Mammary epithelial cell (primary cell): Measurements from ENCODE around the gene MRPS22.

Experiments
- CTCF ChIP-seq, 2 donors: IDR thresholded peaks in 1 of 2; conservative IDR thresholded peaks in 1 of 2; 2 replicates each; pipeline ENCODE4 v1.5.1; 2011 to 2012; ENCODE audit warnings: inconsistent platforms in 2 of 2, low read length in 2 of 2, mild to moderate bottlenecking in 2 of 2, control low read depth in 1 of 2, low read depth in 1 of 2; ENCODE audit not compliant: insufficient read depth in 1 of 2; ENCODE audit errors: extremely low read depth in 1 of 2
- EZH2 ChIP-seq: IDR thresholded peaks from 2 replicates; pipeline ENCODE4 v1.6.1; 2012; ENCODE audit warnings: low read length, inconsistent platforms, borderline replicate concordance

- TF ChIP-seq CTCF (conservative IDR thresholded peaks at IDR 0.05 in 1 of 2, IDR thresholded peaks at IDR 0.05 in 1 of 2; ENCODE audit: extremely low read depth in 1 of 2, insufficient read depth in 1 of 2, low read depth in 1 of 2, low read length in 2 of 2), result no peak
- no peak for TF ChIP-seq EZH2
Measured at GRCh38 chr3:139332092-139332491, 11.7 kb upstream of the MRPS22 start.
